Measurements from ENCODE around the gene TRMT44.
"Not testable (repeated sequence)": the region's sequence is repeated elsewhere in the genome, so short reads cannot be mapped to it uniquely, and the experiment has no call there.

TRMT44 gene

GRCh38 chr4:8407756-8408155 is 32.8 kb upstream of the TRMT44 start:
- no peak for DNase-seq

- DNase-seq: no peak
These were observed 31.1 kb upstream of the TRMT44 start for GRCh38 chr4:8409264-8410065.

GRCh38 chr4:8410066-8410625 is 30.4 kb upstream of the TRMT44 start:
- DNase-seq: no peak

- DNase-seq: peak; percentile 92
These were observed 29.8 kb upstream of the TRMT44 start for GRCh38 chr4:8410641-8411271.

- DNase-seq: peak; percentile 91
These were observed 29.0 kb upstream of the TRMT44 start for GRCh38 chr4:8411351-8412180.

GRCh38 chr4:8412288-8412687 is 28.3 kb upstream of the TRMT44 start:
- no peak for DNase-seq

GRCh38 chr4:8414377-8414776 is 26.2 kb upstream of the TRMT44 start:
- no peak for DNase-seq

GRCh38 chr4:8417071-8417614 is 23.4 kb upstream of the TRMT44 start:
- no peak for DNase-seq

- no peak for DNase-seq
These were observed 21.1 kb upstream of the TRMT44 start for GRCh38 chr4:8419222-8420041.

GRCh38 chr4:8420151-8420550 is 20.4 kb upstream of the TRMT44 start:
- not testable (repeated sequence) for DNase-seq

- no peak for DNase-seq
These were observed 18.2 kb upstream of the TRMT44 start for GRCh38 chr4:8422327-8422726.

GRCh38 chr4:8422786-8423185 is 17.8 kb upstream of the TRMT44 start:
- DNase-seq: no peak

- no peak for DNase-seq
These were observed 13.3 kb upstream of the TRMT44 start for GRCh38 chr4:8427262-8427661.

GRCh38 chr4:8427761-8428287 is 12.8 kb upstream of the TRMT44 start:
- no peak for DNase-seq

- DNase-seq: peak; percentile 47
These were observed 12.1 kb upstream of the TRMT44 start for GRCh38 chr4:8428288-8429097.

- DNase-seq: no peak
These were observed 9.0 kb upstream of the TRMT44 start for GRCh38 chr4:8431553-8431952.

GRCh38 chr4:8433136-8433535 is 7.4 kb upstream of the TRMT44 start:
- no peak for DNase-seq

GRCh38 chr4:8434251-8435073 is 6.1 kb upstream of the TRMT44 start:
- no peak for DNase-seq

GRCh38 chr4:8435656-8436121 is 4.9 kb upstream of the TRMT44 start:
- no peak for DNase-seq

GRCh38 chr4:8437281-8437680 is 3.3 kb upstream of the TRMT44 start:
- no peak for DNase-seq
